Left ventricle myocardium inferior (tissue), 1 donor: ENCODE measurements around the gene BDP1. TPM values are rescaled to one million over a fixed set of nuclear protein-coding genes. Genes with fewer than 3 reads are reported as not detected.

Source experiments
- DNase-seq: peaks from one replicate; pipeline ENCODE4 v3.0.0-alpha.2; 2020
- H3K27ac ChIP-seq: fragments of 200-600 bp; replicated peaks from 2 replicates; pipeline ENCODE4 v1.8.0; 2021
- H3K27me3 ChIP-seq: fragments of 200-600 bp; 2 replicates; pipeline ENCODE4 v1.8.0; 2021; ENCODE audit warnings: low read depth
- H3K36me3 ChIP-seq: fragments of 200-600 bp; 2 replicates; pipeline ENCODE4 v1.8.0; 2021
- H3K4me1 ChIP-seq: fragments of 200-600 bp; 2 replicates; pipeline ENCODE4 v1.8.0; 2021
- H3K4me3 ChIP-seq: fragments of 200-600 bp; 2 replicates; pipeline ENCODE4 v1.8.0; 2021; ENCODE audit warnings: mild to moderate bottlenecking, moderate library complexity
- H3K9me3 ChIP-seq: fragments of 200-600 bp; replicated peaks from 2 replicates; pipeline ENCODE4 v1.8.0; 2021
- intact Hi-C: fragments of 100-400 bp; cut with micrococcal nuclease; formaldehyde crosslinking; loops from one replicate; pipeline ENCODE4 v1.11.0; 2022
- total RNA-seq: library from RNA; stranded (reverse); fragmentation: NEBNext Ultra II Directional; extraction: Animal tissue kit (Norgen Biotek cat#: 25700); gene quantifications from one replicate; pipeline ENCODE4 v1.2.1, GENCODE V29; 2021
- TF ChIP-seq, protein P1 (sequence below): fragments of 200-600 bp; IDR thresholded peaks from 2 replicates; pipeline ENCODE4 v1.8.0; 2021; ENCODE audit warnings: antibody characterized with exemption, mild to moderate bottlenecking, borderline replicate concordance
- donor health status: DM: no; HTN: yes; CAD: no; lungs with severe emphysema.

The BDP1 gene
- total RNA-seq, 1 donor from 2014 or later = 15.1 TPM

DNA sequence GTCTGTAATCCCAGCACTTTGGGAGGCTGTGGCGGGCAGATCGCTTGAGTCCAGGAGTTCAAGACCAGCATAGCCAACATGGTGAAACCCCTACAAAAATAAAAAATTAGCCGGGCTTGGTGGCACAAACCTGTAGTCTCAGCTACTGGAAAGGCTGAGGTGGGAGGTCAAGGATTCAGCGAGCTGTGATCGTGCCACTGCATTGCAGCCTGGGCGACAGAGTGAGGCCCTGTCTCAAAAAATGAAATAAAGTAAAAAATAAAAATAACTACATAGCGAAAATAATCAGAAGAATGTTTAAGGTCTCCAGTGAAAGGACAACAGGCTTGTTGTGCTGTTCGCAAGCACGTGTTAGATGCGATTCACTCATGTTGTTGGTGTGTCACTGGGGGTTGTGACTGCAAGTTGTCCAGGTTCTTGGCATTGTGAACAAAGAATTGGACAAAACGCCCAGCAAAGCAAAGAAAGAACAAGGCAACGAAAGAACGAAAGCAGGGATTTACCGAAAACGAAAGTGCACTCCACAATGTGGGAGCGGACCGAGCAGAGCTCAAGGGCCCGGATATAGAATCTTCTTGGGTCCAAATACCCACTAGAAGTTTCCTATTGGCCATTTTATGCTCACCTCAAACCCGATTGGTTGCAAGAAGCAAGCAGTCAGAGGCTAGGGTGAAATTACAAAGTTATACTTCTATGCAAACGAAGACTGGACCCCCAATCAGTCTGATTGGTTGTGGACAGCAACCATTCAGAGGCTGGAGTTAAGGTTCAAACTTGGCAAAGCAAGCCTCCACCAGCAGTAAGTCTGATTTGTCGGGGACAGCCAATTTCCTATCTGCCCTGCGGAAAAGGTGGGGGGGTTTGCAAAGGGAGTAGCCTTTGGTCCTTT is 130.8 kb downstream of the BDP1 start:
- Histone ChIP-seq H3K4me3 (peak overlapping the region; percentile 82), H3K27me3 (no peaks in the 10 kb centered on the region), H3K27ac (peak overlapping the region; percentile 88), H3K4me1 (peaks cover 38% of the 10 kb centered on the region), H3K9me3 (no peaks in the 10 kb centered on the region), H3K36me3 (no peaks in the 10 kb centered on the region)
- TF ChIP-seq, protein P1, sequence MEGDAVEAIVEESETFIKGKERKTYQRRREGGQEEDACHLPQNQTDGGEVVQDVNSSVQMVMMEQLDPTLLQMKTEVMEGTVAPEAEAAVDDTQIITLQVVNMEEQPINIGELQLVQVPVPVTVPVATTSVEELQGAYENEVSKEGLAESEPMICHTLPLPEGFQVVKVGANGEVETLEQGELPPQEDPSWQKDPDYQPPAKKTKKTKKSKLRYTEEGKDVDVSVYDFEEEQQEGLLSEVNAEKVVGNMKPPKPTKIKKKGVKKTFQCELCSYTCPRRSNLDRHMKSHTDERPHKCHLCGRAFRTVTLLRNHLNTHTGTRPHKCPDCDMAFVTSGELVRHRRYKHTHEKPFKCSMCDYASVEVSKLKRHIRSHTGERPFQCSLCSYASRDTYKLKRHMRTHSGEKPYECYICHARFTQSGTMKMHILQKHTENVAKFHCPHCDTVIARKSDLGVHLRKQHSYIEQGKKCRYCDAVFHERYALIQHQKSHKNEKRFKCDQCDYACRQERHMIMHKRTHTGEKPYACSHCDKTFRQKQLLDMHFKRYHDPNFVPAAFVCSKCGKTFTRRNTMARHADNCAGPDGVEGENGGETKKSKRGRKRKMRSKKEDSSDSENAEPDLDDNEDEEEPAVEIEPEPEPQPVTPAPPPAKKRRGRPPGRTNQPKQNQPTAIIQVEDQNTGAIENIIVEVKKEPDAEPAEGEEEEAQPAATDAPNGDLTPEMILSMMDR = no peak
- intact Hi-C loops = no loop called here
- no peak for DNase-seq

GRCh38 chr5:71586941-71587765 is 131.7 kb downstream of the BDP1 start, which contains the start of gene MCCC2:
MCCC2 (plus strand) TSS chr5:71587340; CDS start chr5:71587426, 86 bp downstream.
- H3K27me3 ChIP-seq = no peaks in the 10 kb centered on the region
- H3K36me3 ChIP-seq = no peaks in the 10 kb centered on the region
- no peaks in the 10 kb centered on the region for H3K9me3 ChIP-seq
- intact Hi-C loops = no loop called here
- H3K4me1 ChIP-seq = peaks cover 38% of the 10 kb centered on the region
- peak within 1 kb of the TSS; percentile 88 for H3K27ac ChIP-seq
- DNase-seq = peak; percentile 98
- TF ChIP-seq, protein P1 = no peak
- H3K4me3 ChIP-seq = peak within 1 kb of the TSS; percentile 82

DNA sequence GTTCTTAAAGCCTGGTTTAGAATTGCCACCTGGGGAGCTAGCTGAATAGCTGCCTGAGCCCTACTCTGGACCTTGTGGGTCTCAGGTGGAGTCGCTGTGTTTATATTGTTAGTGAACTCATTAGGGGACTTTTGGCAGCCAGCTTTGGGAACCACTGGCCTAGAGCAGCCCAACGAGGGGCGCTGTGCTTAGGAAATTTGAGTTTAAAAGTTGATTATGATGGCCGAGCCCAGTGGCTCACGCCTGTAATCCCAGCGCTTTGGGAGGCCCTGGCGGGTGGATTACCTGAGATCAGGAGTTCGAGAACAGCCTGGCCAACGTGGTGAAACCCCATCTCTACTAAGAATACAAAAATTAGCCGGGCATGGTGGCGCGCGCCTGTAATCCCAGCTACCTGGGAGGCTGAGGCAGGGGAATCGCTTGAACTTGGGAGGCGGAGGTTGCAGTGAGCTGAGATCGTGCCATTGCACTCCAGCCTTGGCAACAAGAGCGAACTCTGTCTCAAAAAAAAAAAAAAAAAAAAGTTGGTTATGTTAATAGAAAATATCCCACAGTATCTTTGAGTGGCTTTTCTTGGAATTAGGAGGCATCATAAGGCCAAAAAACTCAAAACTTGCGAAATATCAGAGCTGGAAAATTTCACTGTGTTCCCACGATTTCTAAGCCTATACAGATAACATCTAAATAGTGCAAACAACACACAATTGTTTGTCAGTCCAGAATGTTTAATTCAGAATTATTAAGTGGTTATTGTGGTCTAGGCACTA is 132.5 kb downstream of the BDP1 start:
- DNase-seq = no peak
- Histone ChIP-seq H3K36me3 (no peaks in the 10 kb centered on the region), H3K27me3 (no peaks in the 10 kb centered on the region), H3K27ac (peak overlapping the region; percentile 88), H3K9me3 (no peaks in the 10 kb centered on the region), H3K4me1 (peaks cover 38% of the 10 kb centered on the region), H3K4me3 (peak overlapping the region; percentile 82)
- intact Hi-C loops = no loop called here
- TF ChIP-seq, protein P1 = no peak

DNA sequence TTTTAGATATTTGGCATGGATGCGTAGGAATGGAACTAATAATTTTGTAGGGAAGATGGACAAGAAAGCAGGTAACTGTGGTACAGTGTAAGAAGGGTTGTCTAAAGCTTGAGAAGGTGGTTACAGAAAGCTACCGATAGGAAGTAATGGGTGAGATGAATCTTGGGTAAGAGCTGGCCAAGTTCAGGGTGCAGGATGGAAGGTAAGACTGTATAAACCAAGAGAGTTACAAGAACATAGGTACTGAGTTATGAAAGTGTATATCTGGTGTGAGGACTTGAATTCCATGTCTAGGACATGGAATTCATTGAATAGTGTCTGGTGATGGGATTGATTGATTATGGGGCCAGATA is 133.1 kb downstream of the BDP1 start:
- no peak for DNase-seq
- TF ChIP-seq, protein P1 = no peak
- no peak overlapping the region for H3K27ac ChIP-seq
- peak overlapping the region; percentile 82 for H3K4me3 ChIP-seq
- H3K9me3 ChIP-seq = no peaks in the 10 kb centered on the region
- intact Hi-C loops = no loop called here
- H3K27me3 ChIP-seq = no peaks in the 10 kb centered on the region
- no peaks in the 10 kb centered on the region for H3K36me3 ChIP-seq
- peaks cover 38% of the 10 kb centered on the region for H3K4me1 ChIP-seq

GRCh38 chr5:71589903-71590302 is 134.5 kb downstream of the BDP1 start:
- Histone ChIP-seq H3K4me3 (no peak overlapping the region), H3K27me3 (no peaks in the 10 kb centered on the region), H3K4me1 (peaks cover 38% of the 10 kb centered on the region), H3K27ac (no peak overlapping the region), H3K9me3 (no peaks in the 10 kb centered on the region), H3K36me3 (peaks cover 8% of the 10 kb centered on the region)
- intact Hi-C loops = no loop called here
- TF ChIP-seq, protein P1 = no peak
- DNase-seq = no peak
